Measurements from ENCODE around the gene ZFAND3.

The ZFAND3 gene

DNA sequence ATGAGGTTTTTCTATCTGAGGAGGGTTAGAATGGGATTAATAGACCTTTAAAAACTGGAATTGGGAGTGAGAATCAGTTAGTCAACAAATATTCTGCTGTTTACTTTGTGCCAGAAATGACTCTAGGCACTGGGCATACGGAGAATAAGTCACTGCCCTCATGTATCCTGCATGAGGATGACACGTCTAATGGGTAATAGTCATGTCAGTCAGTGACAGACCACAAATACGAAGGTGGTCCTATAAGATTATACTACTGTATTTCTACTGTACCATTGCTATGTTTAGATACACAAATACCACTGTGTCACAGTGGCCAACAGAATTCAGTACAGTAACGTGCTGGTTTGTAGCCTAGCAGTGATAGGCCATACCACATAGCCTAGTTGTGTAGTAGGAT, 30.7 kb downstream of the ZFAND3 start:
- Histone ChIP-seq H3K4me3 (no peak overlapping the region), H3K27ac (no peak overlapping the region)
- TF ChIP-seq CTCF (IDR thresholded peaks at IDR 0.05): no peak
- DNase-seq (ENCODE audit: low spot score): no peak

- no peak for DNase-seq (ENCODE audit: low spot score)
- TF ChIP-seq CTCF (IDR thresholded peaks at IDR 0.05): no peak
- H3K27ac ChIP-seq: no peak overlapping the region
- no peak overlapping the region for H3K4me3 ChIP-seq
Observed at GRCh38 chr6:37850728-37851285, 31.3 kb downstream of the ZFAND3 start.

- no peak for DNase-seq (ENCODE audit: low spot score)
- H3K4me3 ChIP-seq: no peak overlapping the region
- H3K27ac ChIP-seq: no peak overlapping the region
- no peak for TF ChIP-seq CTCF (IDR thresholded peaks at IDR 0.05)
Observed at GRCh38 chr6:37851997-37852524, 32.5 kb downstream of the ZFAND3 start.

DNA sequence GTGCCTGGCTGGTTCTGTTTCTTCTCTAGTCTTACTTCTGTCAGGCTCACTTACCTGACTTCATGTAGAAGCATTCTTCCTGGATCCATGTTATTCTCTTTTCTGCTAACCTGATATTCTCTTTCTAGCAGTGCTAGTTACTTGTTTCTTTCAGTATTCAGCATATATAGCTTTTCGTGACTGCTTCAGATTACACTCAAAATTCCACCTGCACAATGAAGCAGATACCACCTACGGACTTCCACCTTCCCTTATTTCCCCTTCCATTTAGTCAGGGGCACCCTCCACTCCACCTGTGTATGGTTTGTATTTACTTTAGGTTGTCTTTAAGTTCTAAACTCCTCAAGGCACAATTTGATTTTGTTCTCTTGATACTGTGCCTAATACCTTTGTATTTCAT, 36.8 kb downstream of the ZFAND3 start:
- TF ChIP-seq CTCF (IDR thresholded peaks at IDR 0.05): no peak
- no peak overlapping the region for H3K4me3 ChIP-seq
- no peak for DNase-seq (ENCODE audit: low spot score)
- no peak overlapping the region for H3K27ac ChIP-seq

DNA sequence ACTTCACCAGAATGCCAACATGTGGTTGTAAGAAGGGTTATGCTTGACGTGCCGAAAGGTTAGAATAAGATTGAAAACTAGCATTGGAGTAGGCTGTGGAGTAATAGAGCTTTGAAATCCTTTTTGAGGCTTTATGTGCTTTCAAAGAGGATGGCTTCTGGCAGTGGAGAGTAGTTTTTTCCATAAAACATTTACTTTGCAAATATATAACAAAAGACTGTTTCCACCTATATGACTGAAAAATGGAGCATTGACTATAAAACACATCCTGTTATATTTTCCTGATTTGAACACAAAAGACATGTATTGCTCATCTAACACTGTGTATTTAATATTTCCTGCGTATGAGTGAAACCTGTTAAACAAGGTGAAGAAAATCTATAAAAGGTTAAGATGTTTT, 38.8 kb downstream of the ZFAND3 start:
- no peak overlapping the region for H3K4me3 ChIP-seq
- TF ChIP-seq CTCF (IDR thresholded peaks at IDR 0.05): no peak

DNA sequence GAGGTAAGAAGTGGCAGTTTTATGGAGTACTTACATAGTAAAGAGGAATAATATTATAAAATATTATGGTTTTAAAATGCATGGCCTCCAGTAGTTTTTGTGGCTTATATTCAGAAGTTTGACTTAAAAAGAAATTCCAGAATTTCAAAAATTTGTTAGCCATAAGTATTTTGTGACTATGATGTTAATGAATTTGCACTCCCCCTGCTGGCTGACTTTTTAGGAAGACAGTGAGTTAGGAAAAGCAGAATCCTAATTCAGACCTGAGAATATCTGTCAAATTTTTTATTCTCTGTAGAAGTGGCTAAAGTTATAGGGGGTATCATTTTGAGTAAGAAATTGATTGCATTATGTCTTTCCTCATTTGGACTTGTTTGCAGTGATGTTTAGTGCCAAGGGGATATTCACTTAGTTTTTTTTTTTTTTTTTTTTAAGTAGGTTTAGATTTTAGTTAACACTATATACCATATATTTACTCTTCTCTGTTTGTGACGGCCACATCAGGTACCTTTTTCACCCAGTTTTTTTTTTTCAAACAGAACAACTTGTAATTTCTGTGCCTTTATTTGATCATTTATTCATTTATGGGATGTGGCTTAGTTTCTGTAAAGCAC, 40.8 kb downstream of the ZFAND3 start:
- no peak for DNase-seq (ENCODE audit: low spot score)
- no peak overlapping the region for H3K4me3 ChIP-seq
- H3K27ac ChIP-seq: no peak overlapping the region
- peak; percentile 45 for TF ChIP-seq CTCF (IDR thresholded peaks at IDR 0.05)

More for the DNA sequence above, 38.8 kb downstream of the ZFAND3 start:
- no peak for DNase-seq (ENCODE audit: low spot score)
- H3K27ac ChIP-seq: no peak overlapping the region

DNA sequence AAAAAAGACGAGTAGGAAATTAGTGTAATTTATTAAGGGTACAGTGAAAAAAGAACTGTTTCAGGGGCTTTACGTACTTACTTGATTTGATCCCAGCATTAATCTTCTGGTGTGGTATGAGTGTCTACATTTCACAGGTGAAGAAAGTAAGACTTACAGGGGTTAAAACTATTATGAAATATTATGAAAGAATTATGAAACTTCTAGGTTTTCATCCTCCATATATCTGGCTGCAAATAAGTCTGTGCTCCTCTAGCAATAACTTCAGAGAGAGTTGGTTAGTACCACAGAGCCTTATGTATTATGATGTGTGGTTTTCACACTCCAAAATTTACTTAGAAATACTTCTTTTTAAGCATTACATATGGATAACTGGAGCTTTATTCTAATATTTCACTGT, 41.9 kb downstream of the ZFAND3 start:
- no peak overlapping the region for H3K27ac ChIP-seq
- no peak for TF ChIP-seq CTCF (IDR thresholded peaks at IDR 0.05)

More for the DNA sequence above, 41.9 kb downstream of the ZFAND3 start:
- DNase-seq (ENCODE audit: low spot score): no peak
- H3K4me3 ChIP-seq: no peak overlapping the region
